GM18909 (cell line): ENCODE data around the gene CCHCR1.
"Not testable (repeated sequence)": the region's sequence is repeated elsewhere in the genome, so short reads cannot be mapped to it uniquely, and the experiment has no call there.

ENCODE experiments used
- ATAC-seq: cut with Tn5 transposase; IDR thresholded peaks from one replicate; pipeline ENCODE4 v1.9.1; 2021; ENCODE audit warnings: mild to moderate bottlenecking; ENCODE audit not compliant: unreplicated experiment, poor library complexity

Gene CCHCR1

GRCh38 chr6:31157513-31158139 is at the start of gene CCHCR1:
CCHCR1 (minus strand) TSS chr6:31157802; CDS start chr6:31157600, 202 bp downstream.
- ATAC-seq = no peak

GRCh38 chr6:31205638-31206037 is 48.0 kb upstream of the CCHCR1 start:
- ATAC-seq = no peak

GRCh38 chr6:31204751-31205145 is 47.1 kb upstream of the CCHCR1 start:
- ATAC-seq = no peak

- peak; percentile 53 for ATAC-seq
These were observed 45.9 kb upstream of the CCHCR1 start for GRCh38 chr6:31203345-31203979.

GRCh38 chr6:31202259-31203166 is 44.9 kb upstream of the CCHCR1 start:
- no peak for ATAC-seq

GRCh38 chr6:31199105-31199452 is 41.5 kb upstream of the CCHCR1 start:
- not testable (repeated sequence) for ATAC-seq

- peak; percentile 66 for ATAC-seq
These were observed 40.1 kb upstream of the CCHCR1 start for GRCh38 chr6:31197559-31198305.

GRCh38 chr6:31196251-31197022 is 38.8 kb upstream of the CCHCR1 start:
- not testable (repeated sequence) for ATAC-seq

- ATAC-seq = not testable (repeated sequence)
These were observed 37.8 kb upstream of the CCHCR1 start for GRCh38 chr6:31195308-31195979.

- no peak for ATAC-seq
These were observed 36.6 kb upstream of the CCHCR1 start for GRCh38 chr6:31194061-31194834.

GRCh38 chr6:31193206-31193605 is 35.6 kb upstream of the CCHCR1 start:
- ATAC-seq = no peak

GRCh38 chr6:31192431-31193105 is 35.0 kb upstream of the CCHCR1 start:
- not testable (repeated sequence) for ATAC-seq

- ATAC-seq = no peak
These were observed 32.9 kb upstream of the CCHCR1 start for GRCh38 chr6:31190488-31190887.

- not testable (repeated sequence) for ATAC-seq
These were observed 31.6 kb upstream of the CCHCR1 start for GRCh38 chr6:31189223-31189622.

- no peak for ATAC-seq
These were observed 30.2 kb upstream of the CCHCR1 start for GRCh38 chr6:31187780-31188194.

GRCh38 chr6:31186052-31186734 is 28.6 kb upstream of the CCHCR1 start:
- ATAC-seq = no peak

GRCh38 chr6:31185695-31186051 is 28.1 kb upstream of the CCHCR1 start:
- not testable (repeated sequence) for ATAC-seq
